GM18507 (cell line): ENCODE data around the gene DENND6B.

Experiments
- DNase-seq: peaks from one replicate; pipeline ENCODE4 v3.0.0; 2011; ENCODE audit warnings: low read depth; ENCODE audit not compliant: insufficient read length; ENCODE audit errors: extremely low spot score
- FAIRE-seq: peaks from 2 replicates; lab custom pipeline; 2011; peaks lifted over from hg19 to GRCh38; lab: Jason Lieb, UNC

DENND6B gene

DNA sequence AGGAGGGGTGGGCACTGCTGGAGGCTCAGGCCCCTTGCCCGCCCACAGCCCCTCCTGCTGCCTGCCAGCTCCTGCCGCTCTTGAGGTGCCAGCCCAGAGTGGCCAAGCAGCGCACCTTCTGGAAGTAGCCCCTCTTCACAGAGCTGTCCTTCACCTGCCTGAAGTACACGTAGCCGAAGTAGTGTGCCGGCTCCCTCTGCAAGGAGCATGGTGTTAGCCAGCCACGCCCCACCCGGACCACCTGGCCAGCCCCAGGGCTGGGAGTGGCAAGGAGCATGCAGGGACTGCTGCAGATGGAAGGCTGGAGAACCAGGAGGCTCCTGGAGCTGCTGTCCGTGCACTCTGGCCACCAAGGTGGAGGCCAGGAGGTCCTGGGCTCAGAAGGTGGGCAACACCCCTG, 9.6 kb downstream of the DENND6B start:
- DNase-seq, result no peak
- FAIRE-seq, result no peak

GRCh38 chr22:50316114-50317065, 10.4 kb downstream of the DENND6B start:
- no peak for FAIRE-seq
- DNase-seq, result no peak

- FAIRE-seq (no peak), DNase-seq (no peak)
Measured at GRCh38 chr22:50315289-50316113, 11.3 kb downstream of the DENND6B start.

DNA sequence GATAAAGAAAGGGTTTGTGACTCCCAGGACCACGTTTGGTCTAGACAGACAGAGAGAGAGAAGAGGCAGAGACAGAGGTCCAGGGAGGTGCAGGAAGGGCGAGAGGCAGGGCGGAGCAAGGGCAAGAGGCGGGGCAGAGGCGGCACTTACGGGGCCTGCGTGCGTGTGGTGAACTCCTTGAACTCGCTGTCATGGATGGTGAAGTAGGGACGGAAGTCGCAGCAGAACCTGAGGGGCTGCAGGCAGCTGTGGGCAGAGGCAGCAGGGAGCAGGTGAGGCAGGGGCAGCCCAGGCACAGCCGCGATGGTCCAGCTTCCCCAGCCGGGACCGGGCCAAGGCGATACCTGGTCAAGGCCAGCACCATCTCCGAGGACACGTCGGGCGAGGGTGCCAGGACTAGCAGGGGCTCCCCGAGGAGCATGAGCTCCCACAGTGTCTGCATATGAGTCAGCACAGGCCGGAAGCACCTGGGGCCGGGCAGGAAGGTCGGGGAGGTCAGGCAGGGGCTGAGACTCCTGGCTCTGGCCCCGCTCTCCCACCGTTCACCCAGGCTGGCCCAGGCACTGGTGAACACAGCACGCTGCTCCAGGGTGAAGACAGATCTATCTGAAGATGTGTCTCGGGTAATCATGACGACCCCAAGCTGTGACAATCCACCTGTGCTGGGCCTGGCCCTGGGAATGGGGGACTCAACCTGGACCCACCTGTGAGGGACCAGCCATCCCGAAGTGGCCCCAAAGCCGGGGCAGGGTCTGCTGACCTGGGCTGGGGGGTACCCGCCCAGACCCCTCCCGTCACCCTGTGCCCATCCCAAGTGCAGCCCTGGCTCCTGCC, 12.1 kb downstream of the DENND6B start:
- FAIRE-seq, result peak; percentile 99
- peak; percentile 71 for DNase-seq

GRCh38 chr22:50314081-50314454, 12.7 kb downstream of the DENND6B start:
- no peak for FAIRE-seq
- DNase-seq, result no peak

DNA sequence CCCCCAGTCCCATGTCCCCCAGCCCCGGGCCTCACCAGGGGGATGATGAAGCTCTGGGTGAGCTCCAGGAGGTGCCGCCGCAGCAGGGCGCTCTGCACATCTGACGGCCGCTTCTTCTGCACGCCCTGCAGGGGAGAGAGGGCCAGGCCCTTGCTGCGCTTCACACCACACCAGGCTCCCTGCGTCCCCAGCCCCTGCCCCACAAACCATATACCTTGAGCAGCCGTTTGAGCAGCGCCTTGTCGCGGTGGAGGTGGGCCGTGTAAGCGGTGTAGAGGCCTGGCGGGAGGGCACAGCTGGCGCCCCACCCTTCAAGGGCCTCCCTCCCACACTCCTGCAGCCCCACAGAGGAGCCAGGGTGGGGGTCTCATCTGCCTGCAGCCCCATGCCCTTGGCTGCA, 13.2 kb downstream of the DENND6B start:
- no peak for DNase-seq
- FAIRE-seq, result no peak

GRCh38 chr22:50313021-50313420, 13.8 kb downstream of the DENND6B start:
- no peak for FAIRE-seq

GRCh38 chr22:50312371-50312770, 14.4 kb downstream of the DENND6B start:
- no peak for DNase-seq
- FAIRE-seq, result no peak

More at GRCh38 chr22:50313021-50313420, 13.8 kb downstream of the DENND6B start:
- no peak for DNase-seq

DNA sequence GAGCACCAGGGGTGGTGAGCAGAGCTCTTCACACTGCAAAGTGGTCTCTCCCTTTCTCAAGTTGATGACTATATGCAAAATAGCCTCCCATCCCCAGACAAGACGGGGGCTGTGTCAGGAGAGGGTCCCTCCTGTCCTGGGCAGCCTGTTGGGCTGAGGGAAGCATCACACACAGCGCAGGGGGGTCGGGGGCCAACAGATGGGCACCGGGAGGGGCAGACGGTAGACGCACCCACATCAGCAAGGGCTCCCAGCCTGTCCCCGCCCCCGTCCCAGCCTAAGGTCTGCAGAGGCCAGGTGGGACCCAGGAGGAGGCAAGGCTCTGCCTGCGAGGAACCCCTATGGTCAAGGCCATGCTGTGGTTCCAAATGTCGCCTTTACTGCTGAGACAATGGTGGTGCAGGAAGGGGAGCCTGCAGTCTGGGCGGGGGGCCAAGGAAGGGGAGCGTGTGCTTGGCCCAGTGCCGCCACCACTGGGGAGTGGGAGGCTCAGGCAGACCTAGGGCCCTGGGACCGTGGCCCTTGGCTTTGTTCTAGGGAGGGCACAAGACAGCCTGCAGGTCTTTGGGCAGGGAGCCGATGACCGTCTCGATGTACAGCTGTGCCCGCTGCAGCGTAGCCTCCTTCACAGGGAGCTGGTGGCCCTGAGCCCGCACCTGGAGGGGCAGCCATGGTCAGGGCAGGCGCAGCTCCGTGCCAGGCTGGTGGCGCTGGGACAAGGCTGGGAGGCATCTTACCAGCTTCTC, 15.0 kb downstream of the DENND6B start:
- DNase-seq, result no peak
- FAIRE-seq, result no peak

- no peak for DNase-seq
- FAIRE-seq, result no peak
Measured at GRCh38 chr22:50310949-50311444, 15.8 kb downstream of the DENND6B start.

- DNase-seq, result no peak
- no peak for FAIRE-seq
Measured at GRCh38 chr22:50310031-50310722, 16.6 kb downstream of the DENND6B start.

DNA sequence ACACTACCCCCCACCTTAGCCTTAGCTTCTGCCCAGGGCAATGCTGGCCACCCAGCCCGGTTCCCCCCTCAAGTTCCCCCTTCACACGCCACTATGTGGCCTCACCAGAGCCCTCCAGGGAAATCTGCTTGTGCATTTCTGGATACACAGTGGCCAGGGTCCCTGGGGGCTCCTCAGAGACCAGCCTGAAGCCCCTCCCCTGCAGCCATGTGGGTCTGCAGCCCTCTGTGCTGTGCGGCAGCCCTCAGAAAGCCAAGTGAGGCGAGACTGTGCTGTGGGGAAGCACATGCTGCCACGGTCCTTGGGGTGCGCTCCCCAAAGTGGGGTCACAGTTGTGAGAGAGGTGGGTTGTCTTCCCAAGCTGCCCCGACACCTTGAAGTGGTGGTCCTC, 17.2 kb downstream of the DENND6B start:
- FAIRE-seq, result no peak
- no peak for DNase-seq

DNA sequence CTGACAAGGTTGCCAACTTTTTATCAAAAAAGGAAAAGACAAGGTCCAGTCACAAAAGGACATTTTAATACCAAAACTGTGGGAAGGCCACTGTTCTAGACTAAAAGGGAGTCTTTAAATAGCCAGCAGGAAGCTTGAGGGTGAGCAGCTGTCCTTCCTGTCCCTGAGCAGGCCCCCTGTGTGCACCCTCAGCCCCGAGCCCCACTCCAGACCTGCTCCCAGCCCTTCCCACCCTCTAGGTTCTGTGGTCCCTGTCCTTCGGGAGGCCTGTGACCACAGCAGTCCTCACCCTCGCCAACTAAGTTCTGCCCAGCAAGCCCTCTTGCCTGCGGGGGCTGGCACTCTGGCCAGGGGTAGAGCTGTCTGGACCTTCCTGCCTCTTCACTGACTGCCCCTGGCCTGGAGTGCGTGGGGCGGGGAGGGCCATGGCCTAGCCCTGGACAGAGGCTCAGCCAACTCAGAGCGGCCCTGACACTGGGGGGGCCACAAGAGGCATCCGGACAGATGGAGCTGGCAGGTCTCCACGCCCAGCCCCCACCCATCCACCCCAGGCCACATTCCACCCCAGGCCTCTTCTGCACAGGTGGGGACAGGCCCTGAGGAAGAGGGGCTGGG, 17.7 kb downstream of the DENND6B start:
- DNase-seq (no peak), FAIRE-seq (no peak)

- DNase-seq (no peak), FAIRE-seq (no peak)
Measured at GRCh38 chr22:50308597-50308935, 18.2 kb downstream of the DENND6B start.

- no peak for FAIRE-seq
- no peak for DNase-seq
Measured at GRCh38 chr22:50307890-50308596, 18.8 kb downstream of the DENND6B start.

GRCh38 chr22:50306753-50307749, 19.8 kb downstream of the DENND6B start, which contains the start of gene PLXNB2:
Gene PLXNB2 (minus strand): TSS chr22:50307646. CDS start chr22:50290584, 17,062 bp downstream.
- FAIRE-seq, result peak; percentile 84

More at GRCh38 chr22:50306753-50307749, 19.8 kb downstream of the DENND6B start, which contains the start of gene PLXNB2:
- peak; percentile 73 for DNase-seq
